GM19324 (cell line): Measurements from ENCODE around the gene OGFRL1.
A peak's percentile ranks its signal among the peaks of the same experiment; 100 is the strongest.

ENCODE experiments used
- ATAC-seq: cut with Tn5 transposase; IDR thresholded peaks from one replicate; pipeline ENCODE4 v1.9.1; 2021; ENCODE audit warnings: mild to moderate bottlenecking, moderate library complexity; ENCODE audit not compliant: unreplicated experiment, low FRiP score

OGFRL1 gene

DNA sequence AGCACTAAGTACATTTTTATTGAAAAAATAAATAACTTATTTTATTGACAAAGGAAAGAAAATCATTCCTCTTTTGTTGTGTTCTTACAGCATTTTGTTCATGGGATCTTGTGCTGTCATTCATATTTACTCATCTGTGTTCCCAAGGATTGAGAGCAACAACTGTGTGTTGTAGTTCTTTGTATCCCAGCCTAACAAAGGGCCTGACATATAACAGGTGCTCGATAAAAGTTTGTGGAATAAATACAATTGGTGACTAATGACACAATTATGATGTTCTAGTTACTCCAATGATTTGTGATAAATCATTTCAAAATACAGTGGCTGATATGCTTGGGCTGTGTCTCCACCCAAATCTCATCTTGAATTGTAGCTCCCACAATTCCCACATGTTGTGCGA, 7.9 kb upstream of the OGFRL1 start:
- ATAC-seq: no peak

DNA sequence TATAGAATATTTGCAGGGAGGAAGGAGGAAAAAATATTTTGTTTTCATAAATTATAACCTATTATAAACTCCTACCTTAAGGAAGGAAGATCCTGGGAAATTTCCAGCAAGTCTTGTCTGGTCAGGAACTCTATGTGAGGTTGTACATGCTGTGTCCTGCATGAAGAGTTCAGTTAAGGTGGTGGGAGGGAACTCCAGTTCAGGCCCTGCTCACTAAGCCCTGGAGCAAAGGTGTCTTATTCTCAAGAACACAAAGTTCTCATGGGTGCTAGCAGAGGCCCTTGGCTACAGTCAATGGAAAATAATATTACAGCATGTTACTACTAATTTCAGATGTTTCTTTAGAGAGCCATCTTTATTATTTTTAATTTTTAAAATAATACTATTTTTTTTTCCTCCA, 3.8 kb upstream of the OGFRL1 start:
- ATAC-seq: no peak

DNA sequence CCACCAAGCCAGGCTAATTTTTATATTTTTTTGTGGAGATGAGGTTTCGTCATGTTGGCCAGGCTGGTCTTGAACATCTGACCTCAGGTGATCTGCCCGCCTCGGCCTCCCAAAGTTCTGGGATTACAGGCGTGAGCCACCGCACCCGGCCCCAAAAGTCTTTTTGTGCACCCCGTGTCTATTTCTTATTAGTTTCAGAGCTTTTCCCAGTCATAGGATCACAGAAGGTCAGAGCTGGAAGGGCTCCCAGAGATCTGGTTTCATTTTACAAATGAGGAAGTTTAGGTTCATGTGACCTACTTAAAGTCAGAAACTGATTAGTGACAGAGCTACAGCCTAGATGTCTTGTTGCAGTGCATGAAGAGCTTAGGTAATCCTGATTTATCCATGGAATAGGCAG, 1.6 kb upstream of the OGFRL1 start:
- no peak for ATAC-seq

DNA sequence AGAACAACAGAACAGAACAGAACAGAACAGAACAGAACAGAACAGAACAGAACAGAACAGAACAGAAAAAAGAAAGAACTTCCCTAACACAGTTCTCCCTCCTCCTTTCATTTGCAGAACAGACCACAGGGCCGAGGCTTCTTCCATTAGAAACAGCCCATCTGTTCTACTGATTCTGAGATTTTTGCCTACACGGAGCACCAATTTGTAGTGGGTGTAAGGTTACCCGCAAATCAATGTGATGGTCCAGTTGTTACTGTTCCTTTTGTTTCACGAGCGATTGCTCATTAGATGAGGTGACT, 734 bp upstream of the OGFRL1 start:
- no peak for ATAC-seq

DNA sequence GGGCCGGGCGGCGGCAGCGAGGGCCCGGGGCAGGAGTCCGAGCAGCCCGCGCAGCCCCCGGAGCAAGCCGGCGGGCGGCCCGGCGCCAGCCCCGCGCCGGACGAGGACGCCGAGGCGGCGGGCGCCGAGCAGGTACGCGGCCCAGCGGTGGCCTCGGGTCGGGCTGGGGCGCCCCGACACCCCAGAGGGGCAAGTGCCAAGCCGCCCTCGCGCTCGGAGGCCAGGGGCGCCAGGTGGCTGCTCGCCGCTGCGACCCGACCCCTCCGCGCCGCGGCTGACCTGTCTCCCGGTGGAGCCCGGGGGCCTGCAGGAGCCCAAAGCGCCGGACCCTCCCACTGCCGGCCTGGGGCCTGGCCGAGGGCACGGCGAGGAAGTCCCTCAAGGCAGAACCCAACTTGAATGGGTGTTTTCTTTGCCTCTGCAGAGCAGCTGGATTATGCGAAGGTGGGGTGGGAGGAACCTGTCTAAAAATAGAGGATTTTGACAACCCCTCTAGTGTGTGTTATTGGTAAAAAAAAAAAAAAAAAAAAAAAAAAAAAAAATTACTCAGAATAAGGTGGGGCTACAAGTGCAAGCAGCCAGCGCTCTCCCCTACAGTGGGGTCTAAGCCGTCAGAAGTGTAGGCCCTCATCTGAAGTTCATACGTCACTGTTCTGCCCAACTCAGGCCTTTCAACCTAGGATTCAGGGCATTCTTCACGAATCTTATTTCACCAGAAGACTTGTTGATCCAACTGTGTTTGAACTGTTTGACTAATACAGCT, 609 bp downstream of the OGFRL1 start:
- peak; percentile 45 for ATAC-seq

DNA sequence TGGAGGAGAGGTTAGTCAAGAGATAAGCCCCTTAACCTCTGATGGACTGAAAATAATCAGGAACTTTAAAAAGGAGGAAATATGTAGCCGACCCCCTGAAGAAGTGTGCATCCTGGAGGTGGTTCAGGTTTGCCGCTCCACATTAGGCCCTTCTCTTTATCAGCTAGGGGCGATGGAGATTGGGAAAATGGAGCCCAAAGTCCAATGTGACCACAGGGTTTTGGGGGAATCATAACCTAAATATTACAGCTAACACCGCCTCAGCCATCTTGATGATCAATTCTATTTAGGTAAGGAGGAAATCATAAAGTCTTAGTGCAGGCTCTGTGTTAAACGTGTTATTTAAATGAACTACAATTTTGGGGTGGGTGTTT, 1.2 kb downstream of the OGFRL1 start:
- ATAC-seq: no peak

DNA sequence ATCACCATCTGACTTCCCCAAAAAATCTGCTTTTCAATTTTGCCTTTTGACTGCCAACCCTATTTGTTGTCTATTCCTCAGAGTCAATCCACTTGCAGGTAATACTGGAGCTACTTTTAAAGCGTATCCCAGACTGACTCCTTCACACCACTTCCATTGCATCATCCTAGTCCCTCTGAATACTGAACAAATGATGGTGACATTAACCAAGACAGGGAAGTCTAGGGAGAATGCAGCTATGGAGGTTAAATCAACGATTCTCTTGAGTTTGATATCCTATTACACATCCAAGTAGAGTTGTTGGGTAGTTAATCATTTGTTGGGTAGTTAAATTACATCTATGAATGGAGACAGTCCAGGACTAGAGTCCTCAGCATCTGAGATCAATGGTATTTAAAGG, 2.0 kb downstream of the OGFRL1 start:
- no peak for ATAC-seq

DNA sequence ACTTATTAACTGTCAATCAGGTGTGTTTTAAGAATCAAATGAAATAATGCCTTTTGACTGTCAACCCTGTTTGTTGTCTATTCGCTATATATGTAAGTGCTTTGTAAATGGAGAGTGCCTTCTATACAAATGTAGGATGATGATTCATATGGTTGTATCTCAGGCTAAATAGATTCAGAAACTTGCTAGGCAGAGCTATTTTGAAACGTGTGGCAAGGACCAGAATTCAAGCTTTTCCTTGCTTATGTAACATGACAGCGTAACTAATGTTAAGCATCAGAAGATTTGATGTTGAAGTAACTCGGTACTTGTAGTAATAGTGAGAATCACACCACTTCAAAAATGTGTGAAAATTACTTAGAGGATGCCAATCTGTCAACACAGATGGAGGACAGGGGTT, 3.4 kb downstream of the OGFRL1 start:
- ATAC-seq: no peak

DNA sequence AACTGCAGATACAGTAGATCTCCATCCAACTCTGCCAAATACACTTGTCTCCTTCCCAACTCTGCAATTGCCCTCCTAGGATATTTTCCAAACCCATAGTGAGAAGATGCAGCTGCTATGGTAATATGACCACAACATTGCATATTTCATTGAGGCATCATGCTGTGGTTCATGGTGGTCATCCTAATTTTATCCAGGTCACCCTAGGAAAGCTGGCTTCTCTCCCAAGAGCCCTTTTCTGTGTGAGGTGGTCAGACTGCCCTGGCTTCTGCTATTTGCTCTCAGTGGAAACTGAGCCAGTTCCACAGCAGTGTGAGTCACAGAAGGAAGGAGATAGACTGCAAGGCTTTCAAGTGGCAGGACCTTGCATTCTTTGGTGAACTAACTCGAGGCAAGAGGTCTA, 5.5 kb downstream of the OGFRL1 start:
- no peak for ATAC-seq

DNA sequence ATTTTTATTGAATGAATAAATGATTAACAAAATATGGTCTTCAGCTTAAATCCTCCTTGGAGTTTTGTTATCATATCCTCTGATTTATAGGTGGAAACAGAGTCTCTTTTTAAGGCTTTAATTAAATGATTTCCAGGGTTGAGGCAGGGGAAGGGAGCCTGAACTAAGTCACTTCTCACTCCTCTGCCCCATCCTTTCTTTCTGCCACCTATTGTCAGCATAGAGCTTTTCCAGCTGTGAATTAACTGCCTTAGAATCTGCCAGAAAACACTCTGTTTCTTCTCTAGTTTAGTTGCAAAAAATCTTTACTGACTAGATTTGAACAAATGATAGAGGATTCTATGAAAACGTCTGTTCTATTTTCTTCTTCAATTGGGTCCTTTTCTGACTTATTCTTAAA, 9.8 kb downstream of the OGFRL1 start:
- no peak for ATAC-seq

DNA sequence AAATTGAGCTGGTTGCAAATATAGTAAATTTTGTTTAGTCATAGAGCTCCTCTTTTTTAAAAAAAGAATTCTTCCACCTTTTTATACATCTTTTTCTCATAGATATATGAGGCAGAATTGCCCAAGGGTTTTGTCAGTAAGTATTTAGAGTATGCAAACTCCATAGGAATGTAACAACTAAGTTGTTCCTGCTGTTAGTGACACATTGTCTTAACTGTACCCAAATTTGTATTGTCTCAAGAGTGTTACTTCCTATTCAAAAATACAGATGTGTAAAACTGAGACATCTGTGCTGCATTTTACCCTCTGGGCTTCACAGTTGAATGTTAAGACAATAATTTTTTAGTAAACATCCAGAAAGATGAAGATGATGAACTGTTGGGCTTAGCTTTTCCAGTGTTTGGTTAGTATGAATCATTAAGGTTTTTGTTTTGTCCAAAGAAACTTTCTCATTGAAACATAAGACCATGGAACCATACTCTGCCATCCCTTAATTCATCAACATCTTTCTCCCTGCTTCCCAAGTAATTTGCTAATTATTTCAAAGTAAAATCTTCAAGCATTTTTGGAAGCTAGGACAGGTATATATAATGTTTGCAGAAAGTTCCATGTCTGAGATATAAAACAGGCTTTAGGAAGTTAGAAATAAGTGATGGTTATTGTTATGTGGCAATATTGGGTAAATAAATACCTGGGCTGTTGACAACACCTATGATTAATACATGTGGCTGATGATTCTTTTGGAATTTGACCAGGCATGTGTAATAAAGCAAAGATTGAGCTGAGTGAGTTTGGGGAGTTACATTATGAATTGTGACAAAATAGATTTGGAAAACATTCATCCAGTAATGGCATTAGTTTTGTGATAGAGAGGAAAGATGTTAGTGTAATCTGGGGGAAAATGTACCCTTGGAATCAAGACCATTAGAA, 11.2 kb downstream of the OGFRL1 start:
- no peak for ATAC-seq

DNA sequence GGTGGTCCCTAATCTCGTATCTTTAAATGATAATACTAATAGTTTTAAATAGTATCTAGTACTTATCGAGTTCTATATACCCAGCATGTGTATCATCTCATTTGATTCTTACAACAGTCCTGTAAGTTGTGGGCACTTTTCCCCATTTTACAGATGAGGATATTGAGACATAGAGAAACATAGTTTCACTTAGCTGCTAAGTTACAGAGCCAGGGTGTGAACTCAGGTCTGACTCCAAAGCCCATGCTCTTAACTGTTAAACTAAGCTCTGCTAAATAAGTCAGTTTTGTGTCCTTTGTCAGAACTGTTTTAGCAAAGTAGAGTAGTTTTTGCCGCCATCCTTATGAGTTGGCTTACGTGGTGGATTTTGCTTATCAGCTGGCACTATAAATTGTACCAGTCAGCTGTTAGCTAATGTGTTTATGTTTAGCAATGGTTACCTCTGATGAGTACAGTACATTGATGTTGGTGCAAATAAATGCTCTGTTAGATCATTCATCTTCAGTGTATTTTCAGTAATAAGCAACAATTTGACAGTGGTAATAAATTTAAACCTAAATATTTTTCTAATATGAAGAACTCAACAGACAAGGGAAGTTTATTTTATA, 12.1 kb downstream of the OGFRL1 start:
- ATAC-seq: no peak

DNA sequence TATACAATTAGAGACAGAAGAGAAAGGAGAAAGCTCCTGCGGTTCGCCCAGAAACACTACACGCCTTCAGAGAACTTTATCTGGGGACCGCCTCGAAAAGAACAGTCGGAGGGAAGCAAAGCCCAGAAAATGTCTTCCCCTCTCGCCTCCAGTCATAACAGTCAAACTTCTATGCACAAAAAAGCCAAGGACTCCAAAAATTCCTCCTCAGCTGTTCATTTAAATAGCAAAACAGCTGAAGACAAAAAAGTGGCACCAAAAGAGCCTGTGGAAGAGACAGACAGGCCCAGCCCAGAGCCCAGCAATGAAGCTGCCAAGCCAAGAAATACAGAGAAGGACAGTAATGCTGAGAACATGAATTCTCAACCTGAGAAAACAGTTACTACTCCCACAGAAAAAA, 12.9 kb downstream of the OGFRL1 start:
- no peak for ATAC-seq

DNA sequence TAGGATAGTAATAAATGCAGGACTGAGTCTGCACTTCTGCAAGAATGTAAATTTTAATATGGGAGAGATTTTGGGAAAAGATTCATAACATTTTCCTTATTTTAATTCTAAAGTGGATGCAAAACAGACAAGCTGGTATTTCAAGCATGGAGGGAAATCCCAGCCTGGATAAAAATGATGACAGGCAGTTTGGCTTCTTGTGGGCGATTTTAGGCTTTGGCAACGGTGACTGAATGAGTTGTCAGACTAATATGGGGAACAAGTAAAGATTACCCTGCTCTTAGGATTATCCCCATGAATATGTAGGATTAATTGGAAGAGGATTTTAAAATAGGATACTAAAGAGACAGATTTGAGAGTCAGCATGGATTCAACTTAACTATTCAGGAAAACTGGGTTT, 21.0 kb downstream of the OGFRL1 start:
- no peak for ATAC-seq

DNA sequence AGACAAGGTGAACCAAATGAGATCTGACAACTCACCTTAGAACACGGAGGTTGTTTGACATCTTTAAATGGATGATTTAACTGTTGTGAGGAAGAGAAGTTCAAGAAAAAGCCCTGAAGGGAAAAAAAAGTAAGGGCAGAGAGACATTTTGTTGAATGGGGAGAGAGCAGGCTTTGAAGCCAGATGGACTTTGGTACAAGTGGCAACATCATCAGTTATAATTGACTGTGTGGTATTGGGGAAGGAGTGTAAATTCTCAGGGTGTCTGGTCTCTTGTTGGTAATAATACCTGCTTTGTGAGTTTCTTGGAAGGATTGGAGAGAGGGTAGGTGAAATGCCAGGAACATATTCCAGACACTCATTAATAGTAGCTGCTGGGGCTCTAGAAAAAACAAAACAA, 21.6 kb downstream of the OGFRL1 start:
- no peak for ATAC-seq

DNA sequence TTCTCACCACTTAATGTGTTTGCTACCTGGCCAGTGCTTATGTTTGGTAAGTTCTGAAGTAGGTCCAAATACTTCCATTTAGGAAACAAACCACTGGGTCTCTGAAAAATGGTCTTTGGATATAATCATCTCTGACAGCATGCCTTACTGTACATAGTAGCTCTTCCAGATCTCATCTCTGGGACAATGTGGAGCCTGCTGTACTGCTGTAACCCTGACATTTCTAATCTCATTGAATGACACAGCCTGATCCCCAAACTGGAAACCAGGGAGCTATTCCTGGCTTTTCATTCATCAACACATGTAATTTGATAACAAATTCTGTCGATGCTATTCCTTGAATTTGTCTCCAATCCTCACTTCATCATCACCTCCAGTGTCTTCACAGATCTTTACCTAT, 23.5 kb downstream of the OGFRL1 start:
- ATAC-seq: no peak

DNA sequence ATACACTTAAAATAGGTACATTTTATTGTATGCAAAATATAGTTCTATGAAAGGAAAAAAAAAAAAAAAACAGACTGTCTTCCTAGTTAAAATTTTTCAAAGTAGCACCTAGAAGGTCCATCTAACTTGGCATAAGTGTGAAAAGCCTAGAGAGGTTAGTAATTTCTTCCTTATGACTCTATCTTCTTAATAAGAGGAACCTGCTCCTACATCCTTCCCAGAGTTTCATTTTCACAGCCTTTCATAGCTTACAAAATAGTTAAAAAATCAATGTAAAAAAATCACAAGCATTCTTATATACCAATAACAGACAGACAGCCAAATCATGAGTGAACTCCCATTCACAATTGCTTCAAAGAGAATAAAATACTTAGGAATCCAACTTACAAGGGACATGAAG, 28.8 kb downstream of the OGFRL1 start:
- no peak for ATAC-seq

DNA sequence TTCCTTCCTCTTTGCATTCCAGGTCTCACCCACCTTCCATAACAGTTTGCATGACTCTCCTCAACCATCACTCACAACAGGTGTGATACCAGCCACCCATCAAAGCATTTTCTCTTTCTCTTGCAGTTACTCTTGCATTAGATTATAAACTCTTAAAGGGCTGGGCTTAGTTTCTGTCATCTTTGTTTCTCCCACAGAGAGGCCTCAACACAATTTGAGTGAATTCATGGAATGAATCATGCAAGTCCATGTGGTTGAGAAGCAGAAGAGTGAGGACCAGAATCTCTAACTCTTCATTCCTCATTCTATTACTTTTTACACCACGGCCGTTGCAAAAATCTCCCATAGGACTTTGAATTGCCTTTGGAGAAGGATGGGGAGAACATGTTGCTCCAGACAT, 31.4 kb downstream of the OGFRL1 start:
- no peak for ATAC-seq

DNA sequence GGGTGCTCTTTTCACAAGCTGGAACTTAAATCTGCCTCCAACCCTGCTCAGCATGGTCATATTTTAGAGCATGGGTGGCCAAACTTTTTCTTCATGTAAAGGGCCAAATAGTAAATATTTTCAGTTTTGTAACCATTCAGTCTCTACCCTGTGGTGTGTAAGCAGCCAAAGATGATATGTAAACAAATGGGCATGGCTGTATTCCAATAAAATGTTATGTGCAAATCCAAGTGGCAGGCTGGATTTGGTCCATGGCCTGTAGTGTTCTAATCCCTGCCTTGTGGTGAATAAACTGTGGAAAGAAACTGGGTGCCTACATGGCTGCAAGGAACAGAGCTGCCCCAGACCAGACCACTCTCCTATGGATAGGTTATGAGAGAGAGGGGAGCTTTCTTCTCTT, 32.7 kb downstream of the OGFRL1 start:
- ATAC-seq: no peak

DNA sequence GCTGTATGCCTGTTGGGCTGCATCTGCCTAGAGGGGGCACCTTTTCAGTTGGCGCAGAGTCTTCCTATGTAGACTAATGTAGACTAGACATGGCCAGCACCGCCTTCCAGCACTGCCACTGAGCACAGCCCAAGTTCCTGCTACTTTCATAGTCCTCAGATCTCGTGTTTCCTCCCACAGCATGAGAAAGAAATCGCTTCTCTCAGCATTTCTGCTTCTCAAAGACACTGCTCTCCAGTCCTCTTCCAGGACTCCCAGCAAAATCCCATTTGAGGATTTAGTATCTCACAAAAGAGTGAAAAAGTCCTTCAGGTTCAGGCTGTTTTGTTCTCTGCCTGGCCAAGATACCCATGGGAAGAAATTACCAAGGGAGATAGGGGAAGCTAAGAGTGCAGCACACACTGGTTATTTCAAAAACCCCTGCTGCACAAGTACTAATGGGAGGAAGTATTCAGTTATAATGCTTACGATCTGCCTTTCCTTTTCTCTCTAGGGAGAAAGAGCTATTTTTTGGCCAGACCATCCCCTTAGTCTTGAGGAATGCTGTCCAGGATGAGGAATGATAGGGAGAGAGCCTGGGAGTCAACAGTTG, 35.7 kb downstream of the OGFRL1 start:
- ATAC-seq: no peak

DNA sequence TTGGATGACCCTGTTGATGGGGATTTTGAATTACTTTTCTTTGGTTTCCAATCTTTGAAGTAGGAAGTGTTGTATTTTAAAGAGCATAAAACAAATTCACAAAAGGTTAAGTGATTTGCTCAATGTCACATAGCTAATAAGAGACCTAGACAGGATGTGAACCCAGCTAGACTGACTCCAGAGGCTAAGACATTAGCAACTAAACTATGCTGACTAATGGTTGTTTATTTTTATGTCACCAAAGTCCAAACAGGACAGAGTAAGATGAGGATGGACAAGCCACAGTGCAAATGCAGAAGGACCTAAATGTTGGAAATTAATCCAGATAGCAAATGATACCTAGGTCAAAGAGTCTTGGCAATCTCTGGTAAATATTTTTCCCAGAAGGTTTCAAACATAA, 38.0 kb downstream of the OGFRL1 start:
- ATAC-seq: no peak
